ENCODE results near the gene PAX3. TPM values are rescaled to one million over a fixed set of nuclear protein-coding genes. Genes with fewer than 3 reads are reported as not detected.

Gene PAX3
- total RNA-seq, 1 experiment from 2014 or later, result not detected

GRCh38 chr2:222208010-222208690 lies 90.6 kb downstream of the PAX3 start:
- Histone ChIP-seq H3K36me3 (ENCODE audit: low read depth, low read length) (no peaks in the 10 kb centered on the region), H3K27ac (ENCODE audit: low read length) (no peak overlapping the region), H3F3A (ENCODE audit: low read length, unreplicated experiment) (no peaks in the 10 kb centered on the region), H3K4me2 (ENCODE audit: low read length) (no peak overlapping the region), H2AFZ (ENCODE audit: low read length) (no peak overlapping the region), H3K27me3 (ENCODE audit: low read length) (peaks cover 85% of the 10 kb centered on the region), H3K9me3 (ENCODE audit: low read length) (no peaks in the 10 kb centered on the region), H3K4me1 (ENCODE audit: insufficient read depth, low read length) (no peaks in the 10 kb centered on the region), H4K20me1 (ENCODE audit: low read length) (no peaks in the 10 kb centered on the region), H3K4me3 (ENCODE audit: low read length) (no peak overlapping the region), H3K9ac (ENCODE audit: low read length) (no peak overlapping the region), H3K79me2 (ENCODE audit: low read length) (no peaks in the 10 kb centered on the region), H3K9me2 (replicated peaks; ENCODE audit: low read length) (no peaks in the 10 kb centered on the region)
- ATAC-seq, result no peak
- intact Hi-C loops (cut with micrococcal nuclease), result no loop called here
- POLR2A ChIA-PET (ENCODE audit: unreplicated experiment), result interaction anchor here (0.6 kb wide), 1 partner anchor 69 kb away, joined by 3 read pairs; no protein-coding TSS in a partner anchor
- DNase-seq, result no peak
- no peak for TF ChIP-seq EZH2phosphoT487 (IDR thresholded peaks at IDR 0.05; ENCODE audit: borderline replicate concordance, low read length)
- TF ChIP-seq CTCF (conservative IDR thresholded peaks at IDR 0.05; ENCODE audit: low read depth, low read length), result no peak
- no peak for TF ChIP-seq EZH2 (IDR thresholded peaks at IDR 0.05; ENCODE audit: low read length, unreplicated experiment)
- BruUV-seq (replicated peaks), result no TSS peak
- CTCF ChIA-PET, result no interaction called here

- BruUV-seq (replicated peaks), result no TSS peak
- no peak overlapping the region for H3K4me2 ChIP-seq (ENCODE audit: low read length)
- TF ChIP-seq CTCF (conservative IDR thresholded peaks at IDR 0.05; ENCODE audit: low read depth, low read length) (no peak), EZH2phosphoT487 (IDR thresholded peaks at IDR 0.05; ENCODE audit: borderline replicate concordance, low read length) (no peak)
- no peaks in the 10 kb centered on the region for H3K9me2 ChIP-seq (replicated peaks; ENCODE audit: low read length)
- no peaks in the 10 kb centered on the region for H4K20me1 ChIP-seq (ENCODE audit: low read length)
- no peaks in the 10 kb centered on the region for H3K79me2 ChIP-seq (ENCODE audit: low read length)
- ChIA-PET CTCF (no interaction called here), POLR2A (ENCODE audit: unreplicated experiment) (no interaction called here)
- H3K27me3 ChIP-seq (ENCODE audit: low read length), result peaks cover 83% of the 10 kb centered on the region
- H3K9me3 ChIP-seq (ENCODE audit: low read length), result no peaks in the 10 kb centered on the region
- no peak for DNase-seq
- no peaks in the 10 kb centered on the region for H3K36me3 ChIP-seq (ENCODE audit: low read depth, low read length)
- no peak overlapping the region for H2AFZ ChIP-seq (ENCODE audit: low read length)
- intact Hi-C loops (cut with micrococcal nuclease), result no loop called here
- no peak overlapping the region for H3K9ac ChIP-seq (ENCODE audit: low read length)
- H3K4me1 ChIP-seq (ENCODE audit: insufficient read depth, low read length), result no peaks in the 10 kb centered on the region
- no peak overlapping the region for H3K4me3 ChIP-seq (ENCODE audit: low read length)
- H3F3A ChIP-seq (ENCODE audit: low read length, unreplicated experiment), result no peaks in the 10 kb centered on the region
- no peak for ATAC-seq
- no peak overlapping the region for H3K27ac ChIP-seq (ENCODE audit: low read length)
Measured at GRCh38 chr2:222205136-222205535, 93.7 kb downstream of the PAX3 start.

- Histone ChIP-seq H3K9ac (ENCODE audit: low read length) (no peak overlapping the region), H3K79me2 (ENCODE audit: low read length) (no peaks in the 10 kb centered on the region), H3K36me3 (ENCODE audit: low read depth, low read length) (no peaks in the 10 kb centered on the region), H2AFZ (ENCODE audit: low read length) (no peak overlapping the region), H3K4me3 (ENCODE audit: low read length) (no peak overlapping the region), H4K20me1 (ENCODE audit: low read length) (no peaks in the 10 kb centered on the region), H3F3A (ENCODE audit: low read length, unreplicated experiment) (no peaks in the 10 kb centered on the region), H3K4me2 (ENCODE audit: low read length) (no peak overlapping the region), H3K27me3 (ENCODE audit: low read length) (peaks cover 76% of the 10 kb centered on the region), H3K4me1 (ENCODE audit: insufficient read depth, low read length) (no peaks in the 10 kb centered on the region), H3K9me2 (replicated peaks; ENCODE audit: low read length) (no peaks in the 10 kb centered on the region), H3K27ac (ENCODE audit: low read length) (no peak overlapping the region), H3K9me3 (ENCODE audit: low read length) (no peaks in the 10 kb centered on the region)
- POLR2A ChIA-PET (ENCODE audit: unreplicated experiment), result no interaction called here
- DNase-seq, result no peak
- CTCF ChIA-PET, result no interaction called here
- TF ChIP-seq EZH2phosphoT487 (IDR thresholded peaks at IDR 0.05; ENCODE audit: borderline replicate concordance, low read length) (no peak), CTCF (conservative IDR thresholded peaks at IDR 0.05; ENCODE audit: low read depth, low read length) (no peak), EZH2 (IDR thresholded peaks at IDR 0.05; ENCODE audit: low read length, unreplicated experiment) (no peak)
- no peak for ATAC-seq
- no TSS peak for BruUV-seq (replicated peaks)
- intact Hi-C loops (cut with micrococcal nuclease), result no loop called here
Measured at GRCh38 chr2:222203041-222203440, 95.8 kb downstream of the PAX3 start.
